Stimulated activated CD8-positive, alpha-beta memory T cell treated with anti-CD3 and anti-CD28 coated beads, Interleukin-15, amount 100 ng/mL, for 4 hours (primary cell): ENCODE results near the gene SSNA1.
A peak's percentile ranks its signal among the peaks of the same experiment; 100 is the strongest.

Source experiments
- DNase-seq, 2 donors: peaks; one replicate each; pipeline ENCODE4 v3.0.0-alpha.2; 2020; ENCODE audit warnings: low read depth in 2 of 2

SSNA1 gene

GRCh38 chr9:137219757-137220316 is 31.4 kb downstream of the SSNA1 start:
- DNase-seq = no peak

- no peak for DNase-seq
These were observed 32.0 kb downstream of the SSNA1 start for GRCh38 chr9:137220317-137221094.

- DNase-seq = no peak
These were observed 32.6 kb downstream of the SSNA1 start for GRCh38 chr9:137221095-137221505.

- no peak for DNase-seq
These were observed 33.1 kb downstream of the SSNA1 start for GRCh38 chr9:137221506-137222111.

- no peak for DNase-seq
These were observed 34.0 kb downstream of the SSNA1 start, which contains the start of gene RNF208 for GRCh38 chr9:137222190-137223077. RNF208 (minus strand) TSS chr9:137222240; CDS start chr9:137221212, 1,028 bp downstream.

GRCh38 chr9:137223078-137223970 is 34.8 kb downstream of the SSNA1 start:
- peak; percentile 95 to 98 for DNase-seq

GRCh38 chr9:137224830-137225694 is 36.6 kb downstream of the SSNA1 start, which contains the start of gene CYSRT1:
CYSRT1 (plus strand) TSS chr9:137225174; CDS start chr9:137225622, 448 bp downstream.
- DNase-seq = no peak

GRCh38 chr9:137225699-137226331 is 37.3 kb downstream of the SSNA1 start:
- DNase-seq = no peak

GRCh38 chr9:137226338-137227053 is 38.0 kb downstream of the SSNA1 start:
- DNase-seq = no peak

- peak; percentile 58 to 62 for DNase-seq
These were observed 38.8 kb downstream of the SSNA1 start, which contains the start of gene RNF224 for GRCh38 chr9:137227054-137227852. RNF224 (plus strand) TSS chr9:137227502; CDS start chr9:137228336, 834 bp downstream.

- no peak for DNase-seq
These were observed 39.5 kb downstream of the SSNA1 start for GRCh38 chr9:137227853-137228505.

GRCh38 chr9:137228506-137228967 is 40.1 kb downstream of the SSNA1 start:
- no peak for DNase-seq

GRCh38 chr9:137228968-137229896 is 40.8 kb downstream of the SSNA1 start:
- no peak for DNase-seq

- no peak for DNase-seq
These were observed 41.6 kb downstream of the SSNA1 start for GRCh38 chr9:137229903-137230704.
